Panc1 (cell line): ENCODE data around the gene B9D2. TPM values are rescaled to one million over a fixed set of nuclear protein-coding genes. Genes with fewer than 3 reads are reported as not detected.
A peak's percentile ranks its signal among the peaks of the same experiment; 100 is the strongest.

Source experiments
- ATAC-seq: fragments of 200-7000 bp; cut with Tn5 transposase; 2 replicates; pipeline ENCODE4 v1.9.1; 2020; ENCODE audit warnings: mild to moderate bottlenecking, moderate library complexity
- BruUV-seq: library from RNA; stranded (reverse); fragments of 400-500 nt; replicated peaks from 2 replicates; lab custom pipeline; 2021; lab: Mats Ljungman, UMichigan
- CTCF ChIA-PET: fragments of 300-600 bp; sonication (Branson Sonifier 250); formaldehyde crosslinking; loops from one replicate; lab custom pipeline; 2022; ENCODE audit warnings: antibody characterized with exemption; lab: Charles Lee
- POLR2A ChIA-PET: fragments of 300-600 bp; sonication (Branson Sonifier 250); formaldehyde crosslinking; loops from one replicate; lab custom pipeline; 2022; ENCODE audit warnings: antibody characterized with exemption; lab: Charles Lee
- DNase-seq: peaks from one replicate; pipeline ENCODE4 v3.0.0-alpha.2; 2010; ENCODE audit warnings: low read depth, low spot score
- H3K27ac ChIP-seq: 2 replicates; pipeline ENCODE4 v1.5.1; 2011; ENCODE audit warnings: mild to moderate bottlenecking, low read length, inconsistent platforms
- H3K27me3 ChIP-seq: fragments of 200-500 bp; sonication (Bioruptor generic); 2 replicates; pipeline ENCODE4 v1.6.0; 2014; ENCODE audit warnings: low read length, inconsistent platforms; ENCODE audit not compliant: control insufficient read depth, insufficient read depth
- H3K36me3 ChIP-seq: fragments of 200-500 bp; sonication (Bioruptor generic); 2 replicates; pipeline ENCODE4 v1.5.1; 2014; ENCODE audit warnings: inconsistent platforms, mild to moderate bottlenecking, low read length, moderate library complexity; ENCODE audit not compliant: control insufficient read depth, insufficient read depth
- H3K4me1 ChIP-seq: 2 replicates; pipeline ENCODE4 v1.5.1; 2011; ENCODE audit warnings: inconsistent platforms, mild to moderate bottlenecking, low read length, moderate library complexity; ENCODE audit not compliant: control insufficient read depth, insufficient read depth
- H3K4me3 ChIP-seq, 2 experiments: 2 replicates each; pipeline ENCODE4 v1.5.1; 2011 to 2012; ENCODE audit warnings: low read depth in 2 of 2, low read length in 2 of 2, mild to moderate bottlenecking in 2 of 2, inconsistent platforms in 1 of 2, moderate library complexity in 1 of 2
- H3K9me3 ChIP-seq: fragments of 200-500 bp; sonication (Bioruptor generic); 2 replicates; pipeline ENCODE4 v1.5.1; 2014; ENCODE audit warnings: low read depth, mild to moderate bottlenecking, inconsistent platforms, low read length, moderate library complexity; ENCODE audit not compliant: control insufficient read depth, insufficient read depth
- POLR2AphosphoS5 ChIP-seq: IDR thresholded peaks from 2 replicates; pipeline ENCODE4 v1.6.1; 2012; ENCODE audit warnings: mild to moderate bottlenecking, low read depth, low read length, moderate library complexity
- SIN3A ChIP-seq: IDR thresholded peaks from 2 replicates; pipeline ENCODE4 v1.6.1; 2012; ENCODE audit warnings: low read depth, mild to moderate bottlenecking, low read length, moderate library complexity, borderline replicate concordance; ENCODE audit not compliant: insufficient read depth
- TCF7L2 ChIP-seq: IDR thresholded peaks from 2 replicates; pipeline ENCODE4 v1.6.1; 2011; ENCODE audit warnings: mild to moderate bottlenecking, low read depth, low read length, inconsistent platforms
- in situ Hi-C: cut with HindIII; loops from 2 replicates; pipeline ENCODE4 v1.10.0; 2016; ENCODE audit warnings: low sequenced_read_pairs, low pct_unique_long_range_greater_than_20kb
- intact Hi-C: fragments of 100-400 bp; cut with micrococcal nuclease; formaldehyde crosslinking; loops from one replicate; pipeline ENCODE4 v1.10.0; 2022; ENCODE audit not compliant: unreplicated experiment
- total RNA-seq: library from RNA; stranded (reverse); gene quantifications from one replicate; pipeline ENCODE4 v1.2.1, GENCODE V29; 2021; ENCODE audit not compliant: unreplicated experiment
- TF ChIP-seq, protein P1 (sequence below), 2 experiments: IDR thresholded peaks; 2 replicates each; pipeline ENCODE4 v1.6.1; 2011 to 2012; ENCODE audit warnings: low read depth in 2 of 2, control low read depth in 1 of 2, low read length in 1 of 2, mild to moderate bottlenecking in 1 of 2, moderate library complexity in 1 of 2; ENCODE audit not compliant: insufficient read depth in 1 of 2
- TF ChIP-seq, protein P2 (sequence below): fragments of 450-650 bp; IDR thresholded peaks from 2 replicates; pipeline ENCODE4 v1.5.1; 2017; ENCODE audit warnings: mild to moderate bottlenecking

Gene B9D2
- total RNA-seq, 1 experiment from 2014 or later, result 7.1 TPM

GRCh38 chr19:41311613-41312012, 52.3 kb downstream of the B9D2 start:
- no peak for ATAC-seq
- CTCF ChIA-PET, result no interaction called here
- intact Hi-C loops, result no loop called here

GRCh38 chr19:41311072-41311471, 52.9 kb downstream of the B9D2 start:
- DNase-seq, result no peak
- peaks cover 2% of the 10 kb centered on the region; the same call in 1 of the 2 replicates for H3K36me3 ChIP-seq
- H3K4me1 ChIP-seq, result peaks cover 15% of the 10 kb centered on the region
- intact Hi-C loops (no loop called here), in situ Hi-C loops (no loop called here)
- no peaks in the 10 kb centered on the region for H3K9me3 ChIP-seq
- ChIA-PET CTCF (no interaction called here), POLR2A (no interaction called here)
- peak overlapping the region; percentile 89 for H3K27ac ChIP-seq
- peak overlapping the region; percentile 63 to 75 for H3K4me3 ChIP-seq
- TF ChIP-seq, protein P1, sequence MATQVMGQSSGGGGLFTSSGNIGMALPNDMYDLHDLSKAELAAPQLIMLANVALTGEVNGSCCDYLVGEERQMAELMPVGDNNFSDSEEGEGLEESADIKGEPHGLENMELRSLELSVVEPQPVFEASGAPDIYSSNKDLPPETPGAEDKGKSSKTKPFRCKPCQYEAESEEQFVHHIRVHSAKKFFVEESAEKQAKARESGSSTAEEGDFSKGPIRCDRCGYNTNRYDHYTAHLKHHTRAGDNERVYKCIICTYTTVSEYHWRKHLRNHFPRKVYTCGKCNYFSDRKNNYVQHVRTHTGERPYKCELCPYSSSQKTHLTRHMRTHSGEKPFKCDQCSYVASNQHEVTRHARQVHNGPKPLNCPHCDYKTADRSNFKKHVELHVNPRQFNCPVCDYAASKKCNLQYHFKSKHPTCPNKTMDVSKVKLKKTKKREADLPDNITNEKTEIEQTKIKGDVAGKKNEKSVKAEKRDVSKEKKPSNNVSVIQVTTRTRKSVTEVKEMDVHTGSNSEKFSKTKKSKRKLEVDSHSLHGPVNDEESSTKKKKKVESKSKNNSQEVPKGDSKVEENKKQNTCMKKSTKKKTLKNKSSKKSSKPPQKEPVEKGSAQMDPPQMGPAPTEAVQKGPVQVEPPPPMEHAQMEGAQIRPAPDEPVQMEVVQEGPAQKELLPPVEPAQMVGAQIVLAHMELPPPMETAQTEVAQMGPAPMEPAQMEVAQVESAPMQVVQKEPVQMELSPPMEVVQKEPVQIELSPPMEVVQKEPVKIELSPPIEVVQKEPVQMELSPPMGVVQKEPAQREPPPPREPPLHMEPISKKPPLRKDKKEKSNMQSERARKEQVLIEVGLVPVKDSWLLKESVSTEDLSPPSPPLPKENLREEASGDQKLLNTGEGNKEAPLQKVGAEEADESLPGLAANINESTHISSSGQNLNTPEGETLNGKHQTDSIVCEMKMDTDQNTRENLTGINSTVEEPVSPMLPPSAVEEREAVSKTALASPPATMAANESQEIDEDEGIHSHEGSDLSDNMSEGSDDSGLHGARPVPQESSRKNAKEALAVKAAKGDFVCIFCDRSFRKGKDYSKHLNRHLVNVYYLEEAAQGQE (IDR thresholded peaks at IDR 0.05; ENCODE audit: insufficient read depth in 1 of 2, low read depth in 2 of 2, low read length in 1 of 2), result no peak
- TF ChIP-seq SIN3A, result no peak
- TF ChIP-seq, protein P2, sequence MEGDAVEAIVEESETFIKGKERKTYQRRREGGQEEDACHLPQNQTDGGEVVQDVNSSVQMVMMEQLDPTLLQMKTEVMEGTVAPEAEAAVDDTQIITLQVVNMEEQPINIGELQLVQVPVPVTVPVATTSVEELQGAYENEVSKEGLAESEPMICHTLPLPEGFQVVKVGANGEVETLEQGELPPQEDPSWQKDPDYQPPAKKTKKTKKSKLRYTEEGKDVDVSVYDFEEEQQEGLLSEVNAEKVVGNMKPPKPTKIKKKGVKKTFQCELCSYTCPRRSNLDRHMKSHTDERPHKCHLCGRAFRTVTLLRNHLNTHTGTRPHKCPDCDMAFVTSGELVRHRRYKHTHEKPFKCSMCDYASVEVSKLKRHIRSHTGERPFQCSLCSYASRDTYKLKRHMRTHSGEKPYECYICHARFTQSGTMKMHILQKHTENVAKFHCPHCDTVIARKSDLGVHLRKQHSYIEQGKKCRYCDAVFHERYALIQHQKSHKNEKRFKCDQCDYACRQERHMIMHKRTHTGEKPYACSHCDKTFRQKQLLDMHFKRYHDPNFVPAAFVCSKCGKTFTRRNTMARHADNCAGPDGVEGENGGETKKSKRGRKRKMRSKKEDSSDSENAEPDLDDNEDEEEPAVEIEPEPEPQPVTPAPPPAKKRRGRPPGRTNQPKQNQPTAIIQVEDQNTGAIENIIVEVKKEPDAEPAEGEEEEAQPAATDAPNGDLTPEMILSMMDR, result no peak
- TF ChIP-seq POLR2AphosphoS5, result no peak
- TF ChIP-seq TCF7L2, result no peak
- no peaks in the 10 kb centered on the region for H3K27me3 ChIP-seq
- no TSS peak for BruUV-seq
- no peak for ATAC-seq

More at GRCh38 chr19:41311613-41312012, 52.3 kb downstream of the B9D2 start:
- in situ Hi-C loops, result no loop called here
- Histone ChIP-seq H3K4me1 (peaks cover 15% of the 10 kb centered on the region), H3K9me3 (no peaks in the 10 kb centered on the region), H3K4me3 (no peak overlapping the region; a peak in 1 of 4 replicates), H3K36me3 (peaks cover 2% of the 10 kb centered on the region; the same call in 1 of the 2 replicates), H3K27ac (no peak overlapping the region), H3K27me3 (no peaks in the 10 kb centered on the region)
- POLR2A ChIA-PET, result no interaction called here
- no TSS peak for BruUV-seq
- TF ChIP-seq TCF7L2, result no peak
- no peak for TF ChIP-seq POLR2AphosphoS5
- TF ChIP-seq, protein P2, result no peak
- no peak for TF ChIP-seq SIN3A
- TF ChIP-seq, protein P1 (IDR thresholded peaks at IDR 0.05; ENCODE audit: insufficient read depth in 1 of 2, low read depth in 2 of 2, low read length in 1 of 2), result no peak
- no peak for DNase-seq
